Measurements from ENCODE around the gene COL6A2. TPM values are rescaled to one million over a fixed set of nuclear protein-coding genes. Genes with fewer than 3 reads are reported as not detected.

The COL6A2 gene
- total RNA-seq, 1 experiment from 2014 or later = 22.0 TPM

- Histone ChIP-seq H3K79me2 (ENCODE audit: low read depth) (no peaks in the 10 kb centered on the region), H2AFZ (no peak overlapping the region), H3K9me3 (ENCODE audit: insufficient read depth, low read depth) (no peaks in the 10 kb centered on the region), H3F3A (ENCODE audit: insufficient read depth, low read depth) (no peaks in the 10 kb centered on the region), H3K36me3 (ENCODE audit: low read depth) (no peaks in the 10 kb centered on the region), H3K27ac (no peak overlapping the region), H3K9me2 (ENCODE audit: insufficient read depth) (no peaks in the 10 kb centered on the region), H3K4me3 (no peak overlapping the region), H3K4me1 (replicated peaks; ENCODE audit: insufficient read depth) (no peaks in the 10 kb centered on the region), H4K20me1 (ENCODE audit: insufficient read depth) (no peaks in the 10 kb centered on the region), H3K4me2 (no peak overlapping the region), H3K27me3 (ENCODE audit: insufficient read depth, low read depth) (no peaks in the 10 kb centered on the region)
- intact Hi-C loops (cut with micrococcal nuclease; ENCODE audit: unreplicated experiment) = no loop called here
- TF ChIP-seq EZH2 (IDR thresholded peaks at IDR 0.05; ENCODE audit: low read depth) = no peak
- BruUV-seq (replicated peaks) = no TSS peak
- no peak for DNase-seq
- ChIA-PET POLR2A (ENCODE audit: unreplicated experiment) (no interaction called here), CTCF (no interaction called here)
Observed at GRCh38 chr21:46156378-46156645, 58.4 kb downstream of the COL6A2 start.

- ChIA-PET POLR2A (ENCODE audit: unreplicated experiment) (no interaction called here), CTCF (no interaction called here)
Observed at GRCh38 chr21:46156678-46157077, 58.8 kb downstream of the COL6A2 start.

GRCh38 chr21:46157396-46157986 is 59.6 kb downstream of the COL6A2 start:
- H3K27ac ChIP-seq = no peak overlapping the region
- H4K20me1 ChIP-seq (ENCODE audit: insufficient read depth) = no peaks in the 10 kb centered on the region
- H3K4me2 ChIP-seq = no peak overlapping the region
- intact Hi-C loops (cut with micrococcal nuclease; ENCODE audit: unreplicated experiment) = no loop called here
- BruUV-seq (replicated peaks) = no TSS peak
- no peaks in the 10 kb centered on the region for H3K9me3 ChIP-seq (ENCODE audit: insufficient read depth, low read depth)
- H3K9me2 ChIP-seq (ENCODE audit: insufficient read depth) = no peaks in the 10 kb centered on the region
- no peak overlapping the region for H2AFZ ChIP-seq
- H3K36me3 ChIP-seq (ENCODE audit: low read depth) = no peaks in the 10 kb centered on the region
- no peaks in the 10 kb centered on the region for H3F3A ChIP-seq (ENCODE audit: insufficient read depth, low read depth)
- CTCF ChIA-PET = no interaction called here
- H3K27me3 ChIP-seq (ENCODE audit: insufficient read depth, low read depth) = no peaks in the 10 kb centered on the region
- no peak for TF ChIP-seq CTCF (conservative IDR thresholded peaks at IDR 0.05)
- POLR2A ChIA-PET (ENCODE audit: unreplicated experiment) = no interaction called here
- no peak overlapping the region for H3K4me3 ChIP-seq
- no peaks in the 10 kb centered on the region for H3K4me1 ChIP-seq (replicated peaks; ENCODE audit: insufficient read depth)
- no peaks in the 10 kb centered on the region for H3K79me2 ChIP-seq (ENCODE audit: low read depth)
- no peak for DNase-seq

More at GRCh38 chr21:46156678-46157077, 58.8 kb downstream of the COL6A2 start:
- no TSS peak for BruUV-seq (replicated peaks)
- intact Hi-C loops (cut with micrococcal nuclease; ENCODE audit: unreplicated experiment) = no loop called here
- no peaks in the 10 kb centered on the region for H3K27me3 ChIP-seq (ENCODE audit: insufficient read depth, low read depth)
- no peak overlapping the region for H2AFZ ChIP-seq
- TF ChIP-seq CTCF (conservative IDR thresholded peaks at IDR 0.05) (no peak), EZH2 (IDR thresholded peaks at IDR 0.05; ENCODE audit: low read depth) (no peak)
- no peaks in the 10 kb centered on the region for H3K9me2 ChIP-seq (ENCODE audit: insufficient read depth)
- H3F3A ChIP-seq (ENCODE audit: insufficient read depth, low read depth) = no peaks in the 10 kb centered on the region
- H3K4me3 ChIP-seq = no peak overlapping the region
- no peak overlapping the region for H3K27ac ChIP-seq
- no peaks in the 10 kb centered on the region for H3K4me1 ChIP-seq (replicated peaks; ENCODE audit: insufficient read depth)
- H3K4me2 ChIP-seq = no peak overlapping the region
- H3K9me3 ChIP-seq (ENCODE audit: insufficient read depth, low read depth) = no peaks in the 10 kb centered on the region
- H4K20me1 ChIP-seq (ENCODE audit: insufficient read depth) = no peaks in the 10 kb centered on the region
- no peaks in the 10 kb centered on the region for H3K36me3 ChIP-seq (ENCODE audit: low read depth)
- DNase-seq = no peak
- no peaks in the 10 kb centered on the region for H3K79me2 ChIP-seq (ENCODE audit: low read depth)

GRCh38 chr21:46157987-46158451 is 60.1 kb downstream of the COL6A2 start:
- no peaks in the 10 kb centered on the region for H3K36me3 ChIP-seq (ENCODE audit: low read depth)
- ChIA-PET CTCF (no interaction called here), POLR2A (ENCODE audit: unreplicated experiment) (no interaction called here)
- no TSS peak for BruUV-seq (replicated peaks)
- no peaks in the 10 kb centered on the region for H3K27me3 ChIP-seq (ENCODE audit: insufficient read depth, low read depth)
- no peaks in the 10 kb centered on the region for H3F3A ChIP-seq (ENCODE audit: insufficient read depth, low read depth)
- no peaks in the 10 kb centered on the region for H3K79me2 ChIP-seq (ENCODE audit: low read depth)
- DNase-seq = no peak
- H3K9me3 ChIP-seq (ENCODE audit: insufficient read depth, low read depth) = no peaks in the 10 kb centered on the region
- H3K4me2 ChIP-seq = no peak overlapping the region
- no peak overlapping the region for H3K4me3 ChIP-seq
- no peaks in the 10 kb centered on the region for H3K9me2 ChIP-seq (ENCODE audit: insufficient read depth)
- H3K4me1 ChIP-seq (replicated peaks; ENCODE audit: insufficient read depth) = no peaks in the 10 kb centered on the region
- no peaks in the 10 kb centered on the region for H4K20me1 ChIP-seq (ENCODE audit: insufficient read depth)
- intact Hi-C loops (cut with micrococcal nuclease; ENCODE audit: unreplicated experiment) = no loop called here
- TF ChIP-seq CTCF (conservative IDR thresholded peaks at IDR 0.05) (no peak), EZH2 (IDR thresholded peaks at IDR 0.05; ENCODE audit: low read depth) (no peak)
- H2AFZ ChIP-seq = no peak overlapping the region
- no peak overlapping the region for H3K27ac ChIP-seq
